Spinal cord (tissue), 10 donors: ENCODE measurements around the gene SUPT4H1. TPM values are rescaled to one million over a fixed set of nuclear protein-coding genes. Genes with fewer than 3 reads are reported as not detected.

ENCODE experiments used
- DNase-seq, 6 donors: peaks; one replicate each; pipeline versions ENCODE4 v3.0.0 to v3.0.0-alpha.2; 2013 to 2015; ENCODE audit warnings: low spot score in 6 of 6, low read depth in 4 of 6
- H3K27ac ChIP-seq: one replicate; pipeline ENCODE4 v1.5.1; 2013; ENCODE audit warnings: low read depth, low read length, control low read depth
- H3K27me3 ChIP-seq: one replicate; pipeline ENCODE4 v1.6.1; 2013; ENCODE audit warnings: low read length; ENCODE audit not compliant: control insufficient read depth, insufficient read depth
- H3K36me3 ChIP-seq: one replicate; pipeline ENCODE4 v1.6.1; 2013; ENCODE audit warnings: low read length; ENCODE audit not compliant: control insufficient read depth, insufficient read depth
- H3K4me1 ChIP-seq: one replicate; pipeline ENCODE4 v1.6.1; 2013; ENCODE audit warnings: low read length; ENCODE audit not compliant: control insufficient read depth, insufficient read depth
- H3K4me3 ChIP-seq: one replicate; pipeline ENCODE4 v1.5.1; 2013; ENCODE audit warnings: low read depth, low read length, control low read depth
- H3K9me3 ChIP-seq: one replicate; pipeline ENCODE4 v1.6.1; 2013; ENCODE audit warnings: low read length; ENCODE audit not compliant: control insufficient read depth, insufficient read depth
- WGBS: methylation state at CpG from one replicate; pipeline ENCODE4 v1.1.5; 2013; ENCODE audit warnings: missing lambda C conversion rate; ENCODE audit not compliant: insufficient coverage; 5-methylcytosine and 5-hydroxymethylcytosine counted together
- polyA plus RNA-seq, 2 donors: library from polyadenylated mRNA; unstranded; fragments of 120-200 nt; gene quantifications; one replicate each; pipeline ENCODE4 v1.2.1, GENCODE V29; 2013; ENCODE audit not compliant: insufficient read length in 2 of 2
- total RNA-seq, 2 donors: library from RNA; depleted of rRNA in 1 of 2; stranded (reverse); fragments of 120-200 nt in 1 of 2; fragments of >200 nt in 1 of 2; gene quantifications; one replicate each; pipeline versions ENCODE4 v1.2.3 to v1.2.4, GENCODE V29; 2013 to 2014
- donor health status: healthy.

The SUPT4H1 gene
- total and polyA plus RNA-seq, 4 donors, result 48.4 to 97.8 (median 87.5) TPM

- Histone ChIP-seq H3K4me3 (no peak overlapping the region), H3K27ac (no peak overlapping the region), H3K27me3 (no peaks in the 10 kb centered on the region), H3K4me1 (no peaks in the 10 kb centered on the region), H3K36me3 (no peaks in the 10 kb centered on the region), H3K9me3 (no peaks in the 10 kb centered on the region)
- no peak for DNase-seq
- WGBS, result 88% methylated on average over 1 of the region's 5 CpGs
Measured at GRCh38 chr17:58365980-58366595, 14.1 kb upstream of the SUPT4H1 start.

GRCh38 chr17:58365185-58365979, 13.4 kb upstream of the SUPT4H1 start:
- no peaks in the 10 kb centered on the region for H3K27me3 ChIP-seq
- H3K4me3 ChIP-seq, result no peak overlapping the region
- DNase-seq, result no peak
- H3K27ac ChIP-seq, result no peak overlapping the region
- H3K4me1 ChIP-seq, result no peaks in the 10 kb centered on the region
- H3K36me3 ChIP-seq, result no peaks in the 10 kb centered on the region
- no peaks in the 10 kb centered on the region for H3K9me3 ChIP-seq

GRCh38 chr17:58364270-58364942, 12.4 kb upstream of the SUPT4H1 start:
- H3K27ac ChIP-seq, result no peak overlapping the region
- WGBS, result 44% methylated on average over 5 of the region's 7 CpGs
- no peaks in the 10 kb centered on the region for H3K27me3 ChIP-seq
- no peak for DNase-seq
- H3K4me3 ChIP-seq, result no peak overlapping the region
- no peaks in the 10 kb centered on the region for H3K9me3 ChIP-seq
- no peaks in the 10 kb centered on the region for H3K36me3 ChIP-seq
- no peaks in the 10 kb centered on the region for H3K4me1 ChIP-seq

- Histone ChIP-seq H3K27me3 (no peaks in the 10 kb centered on the region), H3K4me1 (no peaks in the 10 kb centered on the region), H3K9me3 (no peaks in the 10 kb centered on the region), H3K36me3 (no peaks in the 10 kb centered on the region), H3K27ac (no peak overlapping the region), H3K4me3 (no peak overlapping the region)
- no peak for DNase-seq
- 88% methylated on average over 6 of the region's 8 CpGs for WGBS
Measured at GRCh38 chr17:58363457-58364185, 11.6 kb upstream of the SUPT4H1 start.

- DNase-seq, result no peak
- Histone ChIP-seq H3K9me3 (no peaks in the 10 kb centered on the region), H3K36me3 (peaks cover 8% of the 10 kb centered on the region), H3K27ac (no peak overlapping the region), H3K27me3 (no peaks in the 10 kb centered on the region), H3K4me1 (no peaks in the 10 kb centered on the region), H3K4me3 (no peak overlapping the region)
- whole genome bisulfite sequencing, result 100% methylated on average over 9 of the region's 16 CpGs
Measured at GRCh38 chr17:58362368-58363014, 10.5 kb upstream of the SUPT4H1 start.

- H3K9me3 ChIP-seq, result no peaks in the 10 kb centered on the region
- no peaks in the 10 kb centered on the region for H3K4me1 ChIP-seq
- H3K27ac ChIP-seq, result no peak overlapping the region
- no peak for DNase-seq
- no peak overlapping the region for H3K4me3 ChIP-seq
- H3K36me3 ChIP-seq, result peaks cover 10% of the 10 kb centered on the region
- no peaks in the 10 kb centered on the region for H3K27me3 ChIP-seq
- 57% methylated on average over 4 of the region's 5 CpGs for WGBS
Measured at GRCh38 chr17:58360296-58361063, 8.5 kb upstream of the SUPT4H1 start.

GRCh38 chr17:58358408-58359172, 6.6 kb upstream of the SUPT4H1 start:
- WGBS, result 89% methylated on average over 15 of the region's 16 CpGs
- no peak overlapping the region for H3K27ac ChIP-seq
- no peaks in the 10 kb centered on the region for H3K4me1 ChIP-seq
- H3K36me3 ChIP-seq, result peaks cover 10% of the 10 kb centered on the region
- H3K4me3 ChIP-seq, result no peak overlapping the region
- no peaks in the 10 kb centered on the region for H3K27me3 ChIP-seq
- no peak for DNase-seq
- H3K9me3 ChIP-seq, result no peaks in the 10 kb centered on the region
